Kidney (tissue), 14 donors: ENCODE data around the gene CCNL1. TPM values are rescaled to one million over a fixed set of nuclear protein-coding genes. Genes with fewer than 3 reads are reported as not detected.

ENCODE experiments used
- DNase-seq, 5 donors: peaks; one replicate each; pipeline ENCODE4 v3.0.0-alpha.2; 2013 to 2020
- FAIRE-seq: peaks from 2 replicates; lab custom pipeline; 2012; peaks lifted over from hg19 to GRCh38; lab: Jason Lieb, UNC
- H3K27ac ChIP-seq, 2 donors: one replicate each; pipeline ENCODE4 v1.7.0; 2013; ENCODE audit warnings: low read depth in 2 of 2, low read length in 2 of 2, inconsistent platforms in 1 of 2
- H3K27me3 ChIP-seq: one replicate; pipeline ENCODE4 v1.7.1; 2013; ENCODE audit warnings: low read length, inconsistent platforms; ENCODE audit not compliant: control insufficient read depth, insufficient read depth
- H3K36me3 ChIP-seq, 3 donors: one replicate each; pipeline versions ENCODE4 v1.7.0 to v1.7.1; 2013; ENCODE audit warnings: low read length in 3 of 3, control low read depth in 1 of 3, inconsistent platforms in 1 of 3; ENCODE audit not compliant: insufficient read depth in 3 of 3, control insufficient read depth in 2 of 3
- H3K4me1 ChIP-seq, 3 donors: one replicate each; pipeline versions ENCODE4 v1.7.0 to v1.7.1; 2013; ENCODE audit warnings: low read length in 3 of 3, inconsistent platforms in 1 of 3, low read depth in 1 of 3; ENCODE audit not compliant: control insufficient read depth in 2 of 3, insufficient read depth in 2 of 3
- H3K4me3 ChIP-seq, 3 donors: one replicate each; pipeline versions ENCODE4 v1.7.0 to v1.8.1; 2013; ENCODE audit warnings: low read length in 3 of 3, control low read depth in 1 of 3, inconsistent platforms in 1 of 3
- H3K9ac ChIP-seq, 3 donors: one replicate each; pipeline versions ENCODE4 v1.7.0 to v1.7.1; 2013; ENCODE audit warnings: low read length in 3 of 3, control low read depth in 1 of 3, inconsistent platforms in 1 of 3
- H3K9me3 ChIP-seq, 3 donors: one replicate each; pipeline versions ENCODE4 v1.7.0 to v1.7.1; 2013; ENCODE audit warnings: low read length in 3 of 3, control low read depth in 1 of 3, inconsistent platforms in 1 of 3; ENCODE audit not compliant: control insufficient read depth in 2 of 3, insufficient read depth in 1 of 3
- CTCF ChIP-seq: IDR thresholded peaks from 3 replicates; pipeline ENCODE4 v1.5.1; 2012; ENCODE audit warnings: mild to moderate bottlenecking, moderate library complexity, borderline replicate concordance; ENCODE audit not compliant: insufficient read depth; ENCODE audit errors: extremely low read depth
- intact Hi-C: fragments of 100-400 bp; cut with DNase I; formaldehyde crosslinking; loops from one replicate; pipeline ENCODE4 v1.11.1; 2022
- polyA plus RNA-seq: library from polyadenylated mRNA; stranded (reverse); fragments of 350-450 nt; fragmentation: Illumina TruSeq; extraction: RNeasy Lipid Tissue Mini Kit (QIAGEN cat#74804); gene quantifications from one replicate; pipeline ENCODE4 v1.2.3, GENCODE V29; 2014; ENCODE audit warnings: low read depth, low replicate concordance; ENCODE audit not compliant: insufficient read depth
- total RNA-seq: library from RNA; stranded (reverse); fragmentation: NEBNext Ultra II Directional; extraction: Animal tissue kit (Norgen Biotek cat#: 25700); gene quantifications from one replicate; pipeline ENCODE4 v1.2.1, GENCODE V29; 2021
- donor health status: control.
- donor health status: control.
- donor health status: control.
- donor health status: control.
- donor health status: control.
- donor health status: DM: yes; HTN: yes; CAD: no.
- donor health status: Normal renal cell carcinoma (clear cell type).

CCNL1 gene
- total and polyA plus RNA-seq, 2 donors from 2014 or later: 41.7 to 104 TPM

- Histone ChIP-seq H3K9ac (no peak overlapping the region), H3K4me3 (no peak overlapping the region), H3K36me3 (no peaks in the 10 kb centered on the region), H3K27ac (no peak overlapping the region), H3K9me3 (no peaks in the 10 kb centered on the region), H3K27me3 (no peaks in the 10 kb centered on the region), H3K4me1 (peaks cover 3 to 19% (median 4%) of the 10 kb centered on the region in 3 donors)
- DNase-seq (no peak), FAIRE-seq (no peak)
- TF ChIP-seq CTCF: no peak
- intact Hi-C loops: no loop called here
Observed at GRCh38 chr3:157172746-157173145, 12.8 kb upstream of the CCNL1 start.

GRCh38 chr3:157170861-157171260 lies 10.9 kb upstream of the CCNL1 start:
- Histone ChIP-seq H3K4me3 (no peak overlapping the region), H3K4me1 (peaks cover 0 to 27% (median 9%) of the 10 kb centered on the region in 3 donors), H3K36me3 (no peaks in the 10 kb centered on the region), H3K27ac (peak overlapping the region in 1 of 2 donors; percentile 9), H3K27me3 (no peaks in the 10 kb centered on the region), H3K9ac (no peak overlapping the region), H3K9me3 (no peaks in the 10 kb centered on the region)
- intact Hi-C loops: no loop called here
- TF ChIP-seq CTCF: no peak
- DNase-seq (no peak), FAIRE-seq (no peak)

GRCh38 chr3:157167371-157168042 lies 7.6 kb upstream of the CCNL1 start:
- FAIRE-seq (no peak), DNase-seq (no peak)
- intact Hi-C loops: no loop called here
- no peak for TF ChIP-seq CTCF
- H3K9me3 ChIP-seq: no peaks in the 10 kb centered on the region
- H3K4me3 ChIP-seq: no peak overlapping the region
- H3K27ac ChIP-seq: peak overlapping the region; percentile 63 to 85
- H3K4me1 ChIP-seq: peaks cover 0 to 27% (median 10%) of the 10 kb centered on the region in 3 donors
- no peaks in the 10 kb centered on the region for H3K36me3 ChIP-seq
- no peak overlapping the region for H3K9ac ChIP-seq
- no peaks in the 10 kb centered on the region for H3K27me3 ChIP-seq
